Glomerular endothelial cell (primary cell): ENCODE measurements around the gene CALN1. TPM values are rescaled to one million over a fixed set of nuclear protein-coding genes. Genes with fewer than 3 reads are reported as not detected.
"Not testable (repeated sequence)": the region's sequence is repeated elsewhere in the genome, so short reads cannot be mapped to it uniquely, and the experiment has no call there.

Experiments used
- DNase-seq: peaks from one replicate; pipeline ENCODE4 v3.0.0-alpha.2; 2011; ENCODE audit warnings: low read depth, low spot score; ENCODE audit errors: extremely low read depth
- total RNA-seq: library from RNA; depleted of rRNA; stranded (reverse); fragments of >200 nt; gene quantifications from 2 replicates; pipeline ENCODE4 v1.2.3, GENCODE V29; 2015

The CALN1 gene
- total RNA-seq, 1 donor from 2014 or later = not detected

DNA sequence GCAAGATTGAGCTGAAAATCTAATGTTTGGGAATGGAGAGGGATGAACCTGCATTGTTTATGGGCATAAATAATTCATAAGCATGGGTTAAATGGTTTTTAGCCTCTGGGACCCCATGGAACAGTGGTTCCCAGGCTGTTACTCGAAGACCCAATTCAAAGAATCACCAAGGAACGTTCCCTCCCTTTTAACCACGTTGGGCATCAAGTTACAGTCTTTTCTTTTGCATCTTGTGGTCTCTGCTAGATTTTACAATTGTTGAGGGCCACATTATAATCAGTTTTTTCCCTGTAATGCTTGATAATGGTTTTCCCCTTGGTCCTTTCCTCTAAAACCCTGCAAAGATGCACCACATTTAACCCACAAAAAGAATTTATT lies 2.5 kb downstream of the CALN1 start:
- no peak for DNase-seq

DNA sequence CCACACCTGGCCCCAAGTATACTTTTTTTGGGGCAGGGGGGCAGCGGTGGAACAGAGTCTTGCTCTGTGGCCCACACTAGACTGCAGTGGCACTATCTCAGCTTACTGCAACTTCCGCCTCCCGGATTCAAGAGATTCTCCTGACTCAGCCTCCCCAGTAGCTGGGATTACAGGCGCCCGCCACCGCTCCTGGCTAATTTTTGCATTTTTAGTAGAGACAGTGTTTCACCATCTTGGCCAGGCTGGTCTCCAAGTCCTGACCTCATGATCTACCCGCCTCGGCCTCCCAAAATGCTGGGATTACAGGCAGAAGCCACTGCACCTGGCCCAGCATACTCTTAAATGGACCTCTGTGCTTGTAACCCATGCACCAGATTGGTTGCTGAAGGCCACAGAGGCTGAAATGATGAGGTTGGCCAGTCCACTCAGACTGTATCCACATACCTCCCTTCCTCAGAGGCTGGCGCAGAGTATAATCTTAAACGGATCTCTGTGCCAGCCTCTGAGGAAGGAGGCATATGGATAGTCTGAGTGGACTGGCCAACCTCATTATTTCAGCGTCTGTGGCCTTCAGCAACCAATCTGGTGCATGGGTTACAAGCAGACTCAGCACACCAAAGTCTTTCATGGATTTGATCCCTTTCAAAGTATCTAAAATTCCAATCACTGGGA lies 3.0 kb downstream of the CALN1 start:
- DNase-seq = no peak

DNA sequence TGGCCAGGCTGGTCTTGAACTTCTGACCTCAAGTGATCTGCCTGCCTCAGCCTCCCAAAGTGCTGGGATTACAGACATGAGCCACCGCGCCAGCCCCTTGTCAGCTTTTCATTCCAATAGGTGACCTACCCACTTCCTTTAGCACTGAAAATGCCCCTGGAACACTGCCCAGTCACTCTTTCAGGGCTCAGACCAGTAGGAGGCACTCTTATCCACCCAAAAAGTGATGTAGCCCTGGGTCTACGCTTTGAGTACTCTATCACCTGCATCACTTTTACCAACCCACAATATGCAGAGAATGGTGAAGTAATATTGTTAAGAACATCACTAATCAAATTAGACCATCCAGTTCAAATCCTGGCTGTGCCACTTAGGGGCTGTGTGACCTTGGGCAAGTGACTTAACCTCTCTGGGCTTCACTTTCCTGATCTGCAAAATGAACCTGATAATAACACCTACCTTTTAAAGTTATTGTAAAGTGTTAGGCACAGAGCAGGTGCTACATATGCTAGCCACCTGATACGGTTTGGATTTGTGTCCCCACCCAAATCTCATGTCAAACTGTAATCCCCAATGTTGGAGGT lies 5.2 kb downstream of the CALN1 start:
- DNase-seq = no peak

DNA sequence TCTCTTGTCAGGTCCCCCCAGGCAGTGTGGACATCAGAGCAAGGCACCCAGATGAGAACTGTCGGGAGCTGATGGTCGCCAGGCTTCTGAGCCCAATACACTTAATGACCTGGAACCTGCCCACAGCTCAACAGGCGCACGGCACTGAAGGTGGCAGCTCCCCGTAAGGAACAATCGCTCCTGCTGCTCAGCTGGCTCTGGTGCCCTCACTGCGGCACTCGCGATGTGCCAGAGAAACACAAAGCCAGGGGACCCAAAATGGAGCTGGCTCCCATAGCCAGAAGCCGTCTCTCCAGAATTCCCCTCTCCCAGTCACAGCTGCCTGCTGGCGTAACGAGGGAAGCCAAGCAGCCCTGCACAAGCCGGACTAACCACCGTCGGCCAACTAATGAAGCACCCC lies 6.3 kb downstream of the CALN1 start:
- DNase-seq = no peak

DNA sequence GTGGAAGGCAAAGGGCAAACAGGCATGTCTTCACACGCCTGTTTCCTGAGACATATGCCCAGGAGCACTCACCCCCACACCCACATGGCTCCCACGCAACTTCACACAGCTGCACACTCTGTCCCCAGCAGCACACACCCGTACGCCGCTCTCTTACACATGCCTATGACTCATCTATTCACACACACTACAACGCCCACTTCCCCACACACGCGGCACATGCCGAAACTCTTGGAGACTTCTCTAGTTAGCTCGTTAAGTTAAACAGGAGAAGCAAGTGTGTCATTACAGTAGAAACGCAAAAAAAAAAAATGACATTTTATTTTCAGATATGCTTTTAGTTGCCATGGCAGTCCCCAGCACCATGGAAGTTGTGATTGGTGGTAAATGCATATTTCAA lies 6.7 kb downstream of the CALN1 start:
- DNase-seq = no peak

DNA sequence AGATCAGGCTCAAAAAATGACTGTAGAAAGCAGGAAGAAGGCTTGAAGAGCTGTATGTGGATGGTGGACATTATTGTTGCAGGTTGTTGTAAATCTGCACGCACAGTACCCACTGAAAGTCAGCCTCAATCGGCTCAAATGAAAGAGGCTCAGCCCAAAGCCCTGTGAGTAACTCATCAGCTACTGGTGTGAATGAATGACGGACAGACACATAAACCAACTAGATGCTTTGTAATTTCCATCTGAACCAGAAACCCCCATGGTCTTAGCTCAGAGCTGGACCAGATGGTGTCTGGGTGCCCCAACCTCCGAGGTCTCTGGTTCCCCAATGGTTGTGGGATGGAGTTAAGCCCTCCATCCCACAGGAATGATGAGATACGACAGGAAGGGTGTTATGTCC lies 7.4 kb downstream of the CALN1 start:
- no peak for DNase-seq

DNA sequence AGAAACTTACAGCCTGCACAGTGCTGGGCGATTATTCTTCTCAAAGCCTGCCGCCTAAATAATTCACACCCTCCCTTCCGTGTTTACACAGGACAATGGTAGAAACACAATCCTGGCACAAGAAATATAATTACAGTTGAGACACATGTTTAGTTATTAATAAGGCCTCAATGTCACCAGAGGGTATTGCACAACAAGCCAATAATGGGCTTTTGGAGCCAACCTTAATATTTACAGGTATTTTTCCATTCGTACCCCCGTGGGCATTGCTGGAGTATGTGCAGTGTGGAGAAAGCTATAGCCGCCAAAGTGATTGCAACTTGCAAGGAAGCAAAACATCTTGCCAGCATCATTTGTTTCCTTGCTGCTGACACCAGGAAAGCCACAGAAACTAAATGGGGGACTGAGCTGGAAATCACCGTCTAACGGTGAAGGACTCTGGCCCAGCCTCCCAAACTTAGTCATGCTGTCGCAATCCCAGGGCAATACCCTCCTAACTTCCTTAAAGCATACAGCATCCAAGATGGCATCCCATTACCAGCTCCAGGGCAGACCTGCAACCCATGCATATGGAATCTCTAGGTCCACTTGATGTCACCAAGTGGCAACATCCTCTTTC lies 8.6 kb downstream of the CALN1 start:
- DNase-seq = no peak

DNA sequence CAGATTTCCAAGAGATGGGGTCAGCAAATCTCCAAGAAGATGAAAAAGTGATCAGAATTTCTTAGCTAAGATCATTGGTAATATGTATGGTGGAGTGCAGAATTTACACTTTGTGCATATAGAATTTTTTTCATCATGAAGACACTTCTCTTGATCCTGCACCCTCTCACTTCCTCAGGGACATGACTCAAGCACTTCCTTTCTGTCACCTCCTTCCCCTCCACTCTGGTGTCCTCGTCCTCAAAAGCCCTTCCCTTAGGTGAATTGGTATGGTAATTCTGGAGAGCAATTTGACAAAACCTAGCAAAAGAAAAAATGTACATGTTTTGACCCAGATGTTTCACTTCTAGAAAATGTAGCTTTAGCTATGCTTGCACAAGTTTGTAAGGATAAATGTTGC lies 18.1 kb downstream of the CALN1 start:
- no peak for DNase-seq

DNA sequence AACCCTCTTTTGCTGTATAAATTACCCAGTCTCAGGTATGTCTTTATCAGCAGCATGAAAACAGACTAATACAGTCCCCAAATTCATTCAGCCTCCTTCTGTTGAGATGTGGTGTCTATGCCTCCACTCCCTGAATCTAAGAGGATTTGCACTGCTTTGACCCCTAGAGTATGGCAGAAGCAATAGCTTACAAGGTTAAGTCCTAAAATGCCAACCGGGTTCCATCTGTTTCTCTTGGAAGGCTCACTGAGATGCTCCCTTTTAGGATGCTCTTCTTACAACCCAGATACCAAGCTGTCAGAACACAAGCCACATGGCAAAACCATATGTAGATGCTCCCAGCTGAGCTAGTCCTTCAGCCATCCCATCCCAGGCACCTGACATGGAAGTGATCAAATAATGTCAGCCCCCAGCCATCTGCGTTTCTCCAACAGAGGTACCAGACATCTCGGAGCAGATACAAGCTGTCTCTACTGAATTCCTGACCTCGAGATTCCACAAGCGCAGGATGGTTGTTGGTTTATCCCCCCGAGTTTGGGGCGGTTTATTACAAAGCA lies 20.2 kb downstream of the CALN1 start:
- no peak for DNase-seq

DNA sequence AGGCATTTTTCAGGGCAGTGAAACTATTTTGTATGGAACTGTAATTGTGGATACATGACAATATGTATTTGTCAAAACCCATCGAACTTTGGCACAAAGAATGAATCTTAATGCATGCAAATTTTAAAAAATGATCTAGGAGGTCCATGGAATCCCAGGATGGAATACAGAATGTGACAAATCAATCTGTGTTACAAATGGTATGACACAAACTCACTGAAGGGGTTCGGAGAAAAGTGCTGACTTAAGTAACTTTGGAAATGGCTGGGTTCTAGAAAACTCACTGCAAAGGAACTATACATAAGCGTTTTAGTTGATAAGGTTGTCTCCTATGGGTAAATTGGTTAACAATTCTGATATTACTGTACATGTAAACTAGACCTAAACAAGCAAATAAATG lies 26.0 kb downstream of the CALN1 start:
- no peak for DNase-seq

DNA sequence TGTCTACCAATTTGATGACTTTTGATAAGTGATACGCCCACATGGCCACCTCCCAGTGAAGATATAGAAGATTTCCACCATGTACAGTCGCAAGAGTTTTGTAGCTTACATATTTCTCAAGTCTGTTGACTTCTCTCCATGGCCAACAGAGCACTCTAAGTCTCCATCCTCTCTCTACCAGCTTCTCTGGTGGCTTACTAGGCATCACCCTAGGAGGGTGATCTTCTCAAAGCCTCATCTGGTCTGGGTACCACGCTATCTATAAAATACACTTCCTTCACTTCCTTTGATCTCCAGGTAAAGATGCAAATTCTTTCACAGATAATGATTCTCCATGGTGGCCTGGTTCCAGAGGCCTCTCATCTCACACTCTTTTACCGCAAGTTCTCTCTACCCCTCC lies 49.9 kb downstream of the CALN1 start:
- no peak for DNase-seq

DNA sequence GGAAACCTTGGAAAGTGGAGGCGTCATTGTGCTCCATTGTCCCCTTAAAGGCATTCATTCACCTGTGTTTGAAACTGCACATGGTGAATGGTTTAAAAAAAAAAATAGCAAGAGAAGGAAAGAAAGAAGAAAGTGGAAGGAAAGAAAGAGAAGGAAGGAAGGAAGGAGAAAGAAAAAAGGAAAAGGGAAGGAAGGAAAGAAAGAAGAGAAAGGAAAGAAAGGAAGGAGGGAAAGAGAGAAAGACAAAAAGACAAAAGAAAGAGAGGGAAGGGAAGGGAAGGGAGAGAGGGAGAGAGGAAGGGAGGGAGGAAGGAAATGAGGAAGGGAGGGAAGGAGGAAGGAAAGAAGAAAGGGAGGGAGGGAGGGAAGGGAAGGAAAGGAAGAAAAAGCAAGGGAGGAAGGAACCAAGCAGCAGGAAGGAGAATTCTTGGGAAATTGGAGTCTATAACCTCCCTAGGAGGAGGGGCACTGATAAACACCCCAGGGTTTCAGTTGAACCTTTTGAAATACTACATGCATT lies 66.9 kb downstream of the CALN1 start:
- no peak for DNase-seq

DNA sequence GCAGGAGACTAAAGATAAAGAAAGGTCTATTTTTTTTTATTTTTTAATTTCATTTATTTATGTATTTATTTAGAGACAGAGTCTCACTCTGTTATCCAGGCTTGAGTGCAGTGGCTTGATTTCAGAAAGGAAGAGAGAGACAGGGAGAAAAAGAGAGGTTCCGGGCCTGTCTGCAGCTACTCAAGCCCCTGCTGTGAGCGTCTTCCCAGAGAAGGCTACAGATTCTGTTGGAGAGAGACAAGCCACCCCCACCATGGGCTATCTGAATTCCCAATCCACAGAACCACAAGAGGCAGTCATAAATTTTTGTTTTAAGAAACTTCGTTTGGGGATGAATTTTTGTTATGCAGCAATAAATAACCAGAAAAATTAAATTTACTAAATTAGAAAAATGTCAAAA lies 68.1 kb downstream of the CALN1 start:
- no peak for DNase-seq

DNA sequence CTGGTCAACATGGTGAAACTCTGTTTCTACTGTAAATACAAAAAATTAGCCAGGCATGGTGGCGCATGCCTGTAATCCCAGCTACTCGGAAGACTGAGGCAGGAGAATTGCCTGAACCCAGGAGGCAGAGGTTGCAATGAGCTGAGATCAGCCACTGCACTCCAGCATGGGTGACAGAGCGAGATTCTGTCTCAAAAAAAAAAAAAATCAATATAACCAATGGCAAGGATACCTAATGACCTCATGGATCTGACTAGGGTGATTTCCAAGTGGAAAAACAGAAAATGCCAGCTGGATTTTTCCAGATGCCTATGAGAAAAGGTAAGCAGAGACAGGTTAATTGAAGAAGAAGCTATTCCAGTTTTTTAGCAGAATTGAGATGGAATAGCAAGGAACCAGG lies 68.8 kb downstream of the CALN1 start:
- DNase-seq = not testable (repeated sequence)

DNA sequence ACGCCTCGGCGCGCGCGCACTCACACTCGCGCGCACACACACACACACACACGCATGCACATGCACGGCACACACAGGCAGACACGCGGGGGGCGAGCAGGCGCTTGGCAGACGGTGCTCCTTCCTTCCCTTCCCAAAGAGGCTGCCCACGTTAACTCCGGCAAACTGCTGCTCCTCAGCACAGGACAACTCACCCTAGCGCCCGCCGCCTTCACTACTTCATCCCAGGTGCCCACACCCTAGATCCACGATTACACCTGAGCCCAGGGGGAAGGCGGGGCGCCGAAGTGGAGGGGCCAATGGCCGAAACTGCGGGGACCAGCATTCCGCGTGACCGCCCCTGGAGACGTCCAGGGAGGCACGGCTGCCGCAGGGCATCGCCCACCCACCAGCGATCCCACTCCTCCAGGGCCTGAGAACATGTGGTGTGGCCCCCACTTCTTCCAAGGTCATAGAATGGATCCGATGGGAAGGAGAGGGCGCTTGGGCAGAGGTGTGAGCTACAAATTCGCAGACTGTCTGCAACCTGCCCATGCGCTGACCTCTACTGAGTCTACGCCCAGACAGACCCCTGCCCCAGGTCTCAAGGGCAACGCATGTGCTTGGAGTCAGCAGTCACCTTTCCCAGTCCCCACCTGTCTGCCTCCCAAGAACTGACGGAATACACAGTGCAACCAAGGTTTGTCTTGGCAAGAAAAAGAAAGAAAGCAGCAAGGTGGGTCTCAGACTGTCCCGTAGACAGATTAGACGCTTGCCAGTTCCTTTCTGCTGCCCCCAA lies 74.6 kb downstream of the CALN1 start:
- DNase-seq = no peak

DNA sequence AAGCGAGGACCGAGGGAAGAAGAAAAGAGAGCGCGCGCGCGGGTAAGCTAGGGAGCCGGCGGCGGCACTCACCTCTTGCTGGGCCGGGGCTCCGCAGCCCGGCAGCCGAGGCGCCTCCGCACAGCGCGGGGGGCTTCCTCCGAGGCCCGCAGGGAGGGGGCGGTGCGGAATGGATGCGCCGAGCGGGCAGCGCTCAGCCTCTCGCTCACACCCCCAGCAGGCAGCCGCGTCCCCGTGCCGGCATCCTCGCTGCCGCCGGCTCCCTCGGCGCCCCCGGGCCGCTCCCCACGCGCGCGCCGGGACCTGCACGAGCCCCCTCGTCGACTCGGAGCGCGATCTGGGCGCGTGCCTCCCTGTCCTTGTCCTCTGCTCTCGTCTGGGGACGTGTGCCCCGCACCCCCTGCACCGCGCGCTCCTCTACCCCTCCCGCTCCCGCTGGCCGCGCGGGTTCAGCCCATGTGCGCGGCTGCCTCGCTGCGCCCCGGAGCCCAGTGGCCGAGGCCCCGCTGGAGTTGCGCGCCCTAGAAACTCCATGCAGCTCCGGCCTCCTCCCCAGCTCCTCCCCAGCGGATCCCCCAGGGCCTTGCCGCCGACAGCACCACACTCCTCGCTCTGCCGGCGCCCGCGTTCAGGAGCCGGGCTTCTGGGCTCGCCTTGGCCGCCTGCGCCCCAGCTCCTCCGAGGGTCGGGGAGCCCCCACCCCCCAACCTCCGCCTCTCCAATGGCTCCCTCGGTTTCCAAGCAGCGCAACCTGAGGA lies 75.3 kb downstream of the CALN1 start:
- DNase-seq = no peak

DNA sequence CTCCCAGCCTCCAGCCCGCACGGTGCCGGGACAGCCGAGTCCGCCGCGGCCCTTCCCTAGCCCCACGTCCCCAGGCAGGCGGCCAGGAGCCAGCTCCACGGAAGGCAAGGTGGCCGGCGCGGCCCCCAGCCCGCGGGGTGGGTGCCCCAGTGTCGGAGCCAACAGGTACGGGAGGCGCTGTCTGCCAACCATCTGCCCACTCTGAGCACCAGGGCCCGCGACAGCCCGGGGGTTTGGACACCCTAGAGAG lies 75.8 kb downstream of the CALN1 start:
- DNase-seq = no peak

DNA sequence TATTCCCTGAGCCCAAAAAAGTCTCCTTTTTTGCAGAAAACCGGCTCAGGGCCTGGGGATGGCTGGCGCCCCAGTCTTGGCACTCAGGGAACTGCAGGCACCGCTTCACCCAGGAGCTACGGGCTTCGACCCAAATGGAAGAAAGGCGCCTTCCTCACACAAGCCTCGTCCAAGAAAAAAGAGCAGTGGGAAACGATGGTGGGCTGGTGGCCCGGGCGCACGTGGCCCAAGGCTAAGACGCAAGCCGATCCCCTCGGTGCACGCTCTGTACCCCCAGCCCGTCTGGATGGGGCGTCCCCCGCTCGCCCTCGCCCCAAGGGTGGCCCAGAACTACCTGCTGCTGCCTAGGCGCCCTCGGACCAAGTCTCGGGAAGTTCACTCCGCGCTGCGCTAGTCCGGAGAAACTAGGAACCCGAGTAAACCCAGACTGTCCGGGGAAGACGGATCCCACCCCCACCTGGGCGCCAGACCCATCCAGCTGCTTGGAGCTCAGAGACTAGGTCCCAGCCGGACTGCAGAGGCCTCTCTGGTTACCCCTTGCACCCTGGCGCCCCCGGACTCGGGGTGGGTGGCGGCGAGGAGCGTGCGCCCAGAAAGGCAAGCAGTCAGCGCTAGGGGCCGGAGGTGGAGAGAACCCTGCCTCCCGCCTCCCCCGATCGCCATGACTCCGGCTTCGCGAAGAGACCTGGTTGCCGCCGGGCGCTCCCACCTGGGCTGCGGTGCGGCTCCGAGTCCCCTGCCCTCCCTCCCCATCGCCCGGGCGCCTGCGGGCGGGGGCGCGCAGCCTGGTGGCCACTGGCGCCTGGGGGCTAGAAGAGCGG lies 76.4 kb downstream of the CALN1 start:
- no peak for DNase-seq

DNA sequence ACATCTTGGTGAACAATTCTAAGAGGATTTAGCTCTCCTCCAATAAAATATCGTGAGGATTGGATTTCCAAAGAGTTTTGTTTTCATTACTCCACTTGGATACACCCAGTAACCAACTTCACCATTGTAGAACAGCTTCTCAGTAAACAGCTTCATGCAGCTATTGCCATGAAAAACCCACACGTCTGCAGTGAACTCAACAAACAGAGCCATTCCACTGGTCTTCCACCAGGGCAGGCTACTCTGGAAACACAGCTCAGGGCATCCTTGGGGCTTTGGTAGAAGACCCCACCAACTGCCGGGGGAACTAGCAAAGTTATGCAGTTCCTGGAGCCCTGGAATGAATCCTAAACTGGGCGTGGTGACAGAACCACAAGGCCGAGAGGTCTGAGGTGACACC lies 77.4 kb downstream of the CALN1 start:
- no peak for DNase-seq

DNA sequence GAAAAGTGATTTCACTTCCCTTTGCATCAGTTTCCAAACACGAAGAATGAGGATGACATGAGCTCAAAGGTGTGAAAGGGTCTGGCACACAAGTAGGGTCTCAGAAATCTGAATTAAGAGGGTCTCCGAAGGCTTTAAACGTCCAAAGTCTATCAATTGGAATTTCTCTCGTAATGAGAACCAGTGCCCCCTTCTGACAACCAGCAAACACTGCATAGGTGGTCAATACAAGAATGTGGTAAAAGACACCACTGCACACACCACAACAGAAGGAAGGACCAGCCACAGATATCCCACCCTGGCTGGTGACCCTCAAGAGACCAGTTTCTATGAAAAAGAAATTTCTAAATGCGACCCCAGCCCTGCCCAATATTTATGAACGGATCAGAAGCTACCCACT lies 78.1 kb downstream of the CALN1 start:
- DNase-seq = no peak
